SK-N-SH treated with all-trans-retinoic acid at 6 μM for 48 hours (cell line): ENCODE data around the gene ATP1A2.

ENCODE experiments used
- ATAC-seq: fragments of 200-7000 bp; cut with Tn5 transposase; 3 replicates; pipeline ENCODE4 v1.9.1; 2020; ENCODE audit warnings: mild to moderate bottlenecking, moderate library complexity
- ARNTL ChIP-seq: fragments of 450-650 bp; formaldehyde crosslinking; IDR thresholded peaks from 2 replicates; pipeline ENCODE4 v1.5.0; 2020; ENCODE audit warnings: low read depth, mild to moderate bottlenecking, moderate library complexity, borderline replicate concordance
- BACH2 ChIP-seq: fragments of 250-450 bp; sonication (Bioruptor Pico); IDR thresholded peaks from 2 replicates; pipeline ENCODE4 v1.9.0; 2021; ENCODE audit warnings: mild to moderate bottlenecking, borderline replicate concordance
- CREB5 ChIP-seq: fragments of 250-450 bp; sonication (Bioruptor Pico); IDR thresholded peaks from 2 replicates; pipeline ENCODE4 v1.5.1; 2020; ENCODE audit warnings: low read depth, mild to moderate bottlenecking, moderate library complexity
- CSDC2 ChIP-seq: fragments of 250-450 bp; sonication (Bioruptor Pico); IDR thresholded peaks from 2 replicates; pipeline ENCODE4 v1.5.0; 2020; ENCODE audit warnings: mild to moderate bottlenecking, moderate library complexity
- CSRNP3 ChIP-seq: fragments of 250-450 bp; sonication (Bioruptor Pico); IDR thresholded peaks from 2 replicates; pipeline ENCODE4 v1.5.1; 2021; ENCODE audit warnings: mild to moderate bottlenecking, moderate library complexity
- ESRRG ChIP-seq: fragments of 250-450 bp; sonication (Bioruptor Pico); IDR thresholded peaks from 2 replicates; pipeline ENCODE4 v1.6.1; 2021; ENCODE audit warnings: mild to moderate bottlenecking
- GLIS3 ChIP-seq: fragments of 250-450 bp; sonication (Bioruptor Pico); IDR thresholded peaks from 2 replicates; pipeline ENCODE4 v1.5.0; 2020; ENCODE audit warnings: mild to moderate bottlenecking, moderate library complexity
- ISL1 ChIP-seq: fragments of 250-450 bp; sonication (Bioruptor Pico); IDR thresholded peaks from 2 replicates; pipeline ENCODE4 v2.1.2; 2022; ENCODE audit warnings: mild to moderate bottlenecking, moderate library complexity
- OSR1 ChIP-seq: fragments of 250-450 bp; sonication (Bioruptor Pico); IDR thresholded peaks from 2 replicates; pipeline ENCODE4 v1.8.0; 2022; ENCODE audit warnings: moderate library complexity, mild to moderate bottlenecking, inconsistent platforms
- POU6F1 ChIP-seq: fragments of 250-450 bp; sonication (Bioruptor Pico); IDR thresholded peaks from 2 replicates; pipeline ENCODE4 v1.8.0; 2021; ENCODE audit warnings: low read depth, mild to moderate bottlenecking, moderate library complexity, borderline replicate concordance
- RARB ChIP-seq: fragments of 250-450 bp; sonication (Bioruptor Pico); IDR thresholded peaks from 2 replicates; pipeline ENCODE4 v1.8.0; 2021; ENCODE audit warnings: mild to moderate bottlenecking, moderate library complexity
- SNAI2 ChIP-seq: fragments of 250-450 bp; sonication (Bioruptor Pico); IDR thresholded peaks from 2 replicates; pipeline ENCODE4 v1.5.0; 2020; ENCODE audit warnings: mild to moderate bottlenecking, moderate library complexity
- TCF4 ChIP-seq: fragments of 250-450 bp; sonication (Bioruptor Pico); IDR thresholded peaks from 2 replicates; pipeline ENCODE4 v1.8.0; 2021; ENCODE audit warnings: mild to moderate bottlenecking, moderate library complexity, borderline replicate concordance
- TOX ChIP-seq: fragments of 250-450 bp; sonication (Bioruptor Pico); IDR thresholded peaks from 2 replicates; pipeline ENCODE4 v1.8.0; 2021; ENCODE audit warnings: mild to moderate bottlenecking, moderate library complexity, borderline replicate concordance
- ZC3H10 ChIP-seq: fragments of 250-450 bp; sonication (Bioruptor Pico); IDR thresholded peaks from 2 replicates; pipeline ENCODE4 v1.5.1; 2021; ENCODE audit warnings: mild to moderate bottlenecking, moderate library complexity
- ZFP3 ChIP-seq: fragments of 250-450 bp; sonication (Bioruptor Pico); IDR thresholded peaks from 2 replicates; pipeline ENCODE4 v1.5.0; 2020; ENCODE audit warnings: mild to moderate bottlenecking, moderate library complexity
- ZFP30 ChIP-seq: fragments of 450-650 bp; formaldehyde crosslinking; IDR thresholded peaks from 2 replicates; pipeline ENCODE4 v1.5.0; 2022; ENCODE audit warnings: mild to moderate bottlenecking, moderate library complexity
- ZNF565 ChIP-seq: fragments of 450-650 bp; formaldehyde crosslinking; conservative IDR thresholded peaks from 2 replicates; pipeline ENCODE4 v1.5.0; 2020; ENCODE audit warnings: low read depth, mild to moderate bottlenecking, moderate library complexity
- ZNF70 ChIP-seq: fragments of 450-650 bp; formaldehyde crosslinking; IDR thresholded peaks from 2 replicates; pipeline ENCODE4 v1.5.0; 2020; ENCODE audit warnings: mild to moderate bottlenecking, moderate library complexity
- ZNF8 ChIP-seq: fragments of 450-650 bp; formaldehyde crosslinking; IDR thresholded peaks from 2 replicates; pipeline ENCODE4 v1.5.0; 2020; ENCODE audit warnings: mild to moderate bottlenecking, moderate library complexity
- TF ChIP-seq, protein P1 (sequence below): fragments of 250-450 bp; sonication (Bioruptor Pico); IDR thresholded peaks from 2 replicates; pipeline ENCODE4 v1.5.0; 2020; ENCODE audit warnings: mild to moderate bottlenecking, moderate library complexity

The ATP1A2 gene

DNA sequence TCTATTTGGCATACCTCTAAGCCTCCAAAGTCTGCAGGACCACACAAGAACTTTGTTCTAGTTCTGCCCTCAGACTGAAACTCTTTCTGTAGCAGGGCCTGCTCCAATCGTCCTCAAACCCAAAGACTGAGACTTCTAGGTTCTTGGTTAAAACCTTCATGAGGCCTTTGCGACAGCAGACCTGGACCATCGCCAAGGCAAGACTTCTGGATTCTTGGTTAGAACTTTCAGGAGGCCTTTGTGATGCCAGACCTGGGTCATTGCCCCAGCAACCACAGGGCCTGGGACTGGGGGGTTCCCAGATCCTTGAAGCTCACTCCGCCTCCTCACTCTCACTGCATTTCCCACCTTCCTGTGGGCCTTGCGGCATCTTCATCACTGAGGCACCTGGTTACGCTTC lies 35.7 kb downstream of the ATP1A2 start, which contains the start of gene ATP1A4:
ATP1A4 (plus strand) TSS at position 301 of the 400 bp plus-strand sequence. CDS start 438 bp downstream, outside the sequence.
- no peak for ATAC-seq
- TF ChIP-seq ARNTL (CRISPR knock-in tag), result no peak
- TF ChIP-seq CREB5 (CRISPR knock-in tag), result no peak
- TF ChIP-seq ZC3H10 (CRISPR knock-in tag), result no peak
- TF ChIP-seq ESRRG (CRISPR knock-in tag), result no peak
- TF ChIP-seq OSR1 (CRISPR knock-in tag), result no peak
- no peak for TF ChIP-seq TOX (CRISPR knock-in tag)
- no peak for TF ChIP-seq BACH2 (CRISPR knock-in tag)
- TF ChIP-seq CSDC2 (CRISPR knock-in tag), result no peak
- no peak for TF ChIP-seq ZNF70 (CRISPR knock-in tag)
- TF ChIP-seq POU6F1 (CRISPR knock-in tag), result no peak
- no peak for TF ChIP-seq SNAI2
- TF ChIP-seq, protein P1, sequence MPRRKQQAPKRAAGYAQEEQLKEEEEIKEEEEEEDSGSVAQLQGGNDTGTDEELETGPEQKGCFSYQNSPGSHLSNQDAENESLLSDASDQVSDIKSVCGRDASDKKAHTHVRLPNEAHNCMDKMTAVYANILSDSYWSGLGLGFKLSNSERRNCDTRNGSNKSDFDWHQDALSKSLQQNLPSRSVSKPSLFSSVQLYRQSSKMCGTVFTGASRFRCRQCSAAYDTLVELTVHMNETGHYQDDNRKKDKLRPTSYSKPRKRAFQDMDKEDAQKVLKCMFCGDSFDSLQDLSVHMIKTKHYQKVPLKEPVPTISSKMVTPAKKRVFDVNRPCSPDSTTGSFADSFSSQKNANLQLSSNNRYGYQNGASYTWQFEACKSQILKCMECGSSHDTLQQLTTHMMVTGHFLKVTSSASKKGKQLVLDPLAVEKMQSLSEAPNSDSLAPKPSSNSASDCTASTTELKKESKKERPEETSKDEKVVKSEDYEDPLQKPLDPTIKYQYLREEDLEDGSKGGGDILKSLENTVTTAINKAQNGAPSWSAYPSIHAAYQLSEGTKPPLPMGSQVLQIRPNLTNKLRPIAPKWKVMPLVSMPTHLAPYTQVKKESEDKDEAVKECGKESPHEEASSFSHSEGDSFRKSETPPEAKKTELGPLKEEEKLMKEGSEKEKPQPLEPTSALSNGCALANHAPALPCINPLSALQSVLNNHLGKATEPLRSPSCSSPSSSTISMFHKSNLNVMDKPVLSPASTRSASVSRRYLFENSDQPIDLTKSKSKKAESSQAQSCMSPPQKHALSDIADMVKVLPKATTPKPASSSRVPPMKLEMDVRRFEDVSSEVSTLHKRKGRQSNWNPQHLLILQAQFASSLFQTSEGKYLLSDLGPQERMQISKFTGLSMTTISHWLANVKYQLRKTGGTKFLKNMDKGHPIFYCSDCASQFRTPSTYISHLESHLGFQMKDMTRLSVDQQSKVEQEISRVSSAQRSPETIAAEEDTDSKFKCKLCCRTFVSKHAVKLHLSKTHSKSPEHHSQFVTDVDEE (CRISPR knock-in tag), result no peak
- no peak for TF ChIP-seq RARB
- no peak for TF ChIP-seq ZFP3 (CRISPR knock-in tag)
- no peak for TF ChIP-seq CSRNP3 (CRISPR knock-in tag)
- no peak for TF ChIP-seq GLIS3 (CRISPR knock-in tag)
- no peak for TF ChIP-seq TCF4 (CRISPR knock-in tag)
- TF ChIP-seq ZNF565 (CRISPR knock-in tag), result no peak

GRCh38 chr1:160154790-160155189 lies 39.2 kb downstream of the ATP1A2 start:
- TF ChIP-seq TCF4 (CRISPR knock-in tag), result no peak
- no peak for ATAC-seq

GRCh38 chr1:160156361-160156760 lies 40.8 kb downstream of the ATP1A2 start:
- TF ChIP-seq ZNF565 (CRISPR knock-in tag), result no peak
- no peak for TF ChIP-seq ISL1 (CRISPR knock-in tag)
- no peak for TF ChIP-seq ARNTL (CRISPR knock-in tag)
- no peak for TF ChIP-seq ZFP30 (CRISPR knock-in tag)
- no peak for TF ChIP-seq ZNF8 (CRISPR knock-in tag)
- no peak for TF ChIP-seq ZC3H10 (CRISPR knock-in tag)
- no peak for TF ChIP-seq TCF4 (CRISPR knock-in tag)
- no peak for ATAC-seq

DNA sequence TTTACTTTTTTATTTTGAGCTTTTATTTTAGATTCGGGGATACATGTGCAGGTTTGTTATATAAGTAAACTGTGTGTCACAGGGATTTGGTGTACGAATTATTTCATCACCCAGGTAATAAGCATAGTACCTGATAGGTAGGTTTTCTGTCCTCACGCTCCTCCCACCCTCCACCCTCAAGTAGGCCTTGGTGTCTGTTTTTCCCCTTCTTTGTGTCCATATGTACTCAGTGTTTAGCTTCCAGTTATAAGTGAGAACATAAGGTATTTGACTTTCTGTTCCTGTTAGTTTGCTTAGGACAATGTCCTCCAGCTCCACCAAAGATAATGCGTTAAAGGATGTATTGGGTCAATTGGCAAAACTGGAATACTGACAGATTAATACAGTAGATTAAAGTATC lies 41.6 kb downstream of the ATP1A2 start:
- no peak for ATAC-seq
- TF ChIP-seq ZNF70 (CRISPR knock-in tag) (no peak), RARB (no peak), ZNF565 (CRISPR knock-in tag) (no peak), ZFP30 (CRISPR knock-in tag) (no peak), CREB5 (CRISPR knock-in tag) (no peak), ESRRG (CRISPR knock-in tag) (no peak), GLIS3 (CRISPR knock-in tag) (no peak), TOX (CRISPR knock-in tag) (no peak), ARNTL (CRISPR knock-in tag) (no peak), ZFP3 (CRISPR knock-in tag) (no peak), BACH2 (CRISPR knock-in tag) (no peak), CSDC2 (CRISPR knock-in tag) (no peak), OSR1 (CRISPR knock-in tag) (no peak), POU6F1 (CRISPR knock-in tag) (no peak), SNAI2 (no peak), ISL1 (CRISPR knock-in tag) (no peak), TCF4 (CRISPR knock-in tag) (no peak)
